Keratinocyte (primary cell): Measurements from ENCODE around the gene NT5E. TPM values are rescaled to one million over a fixed set of nuclear protein-coding genes. Genes with fewer than 3 reads are reported as not detected.

Experiments
- DNase-seq: peaks from one replicate; pipeline ENCODE4 v3.0.0-alpha.2; 2011; ENCODE audit warnings: low read depth, missing footprints, low spot score
- FAIRE-seq: peaks from 2 replicates; lab custom pipeline; 2011; peaks lifted over from hg19 to GRCh38; lab: Jason Lieb, UNC
- H2AFZ ChIP-seq: 2 replicates; pipeline ENCODE4 v1.6.0; 2012; ENCODE audit warnings: low read length, control low read depth, inconsistent platforms; ENCODE audit not compliant: control insufficient read depth
- H3K27ac ChIP-seq: 2 replicates; pipeline ENCODE4 v1.5.1; 2011; ENCODE audit warnings: low read length; ENCODE audit not compliant: control insufficient read depth, insufficient read depth
- H3K27me3 ChIP-seq: 3 replicates; pipeline ENCODE4 v1.6.0; 2011; ENCODE audit warnings: low read length; ENCODE audit not compliant: control insufficient read depth, insufficient read depth; ENCODE audit errors: extremely low read depth
- H3K36me3 ChIP-seq, 2 experiments: 2 replicates in 1 of 2; 3 replicates in 1 of 2; pipeline ENCODE4 v1.5.1; 2011; ENCODE audit warnings: low read length in 2 of 2, mild to moderate bottlenecking in 1 of 2; ENCODE audit not compliant: control insufficient read depth in 2 of 2, insufficient read depth in 2 of 2; ENCODE audit errors: extremely low read depth in 1 of 2
- H3K4me1 ChIP-seq: 3 replicates; pipeline ENCODE4 v1.5.1; 2011; ENCODE audit warnings: low read length; ENCODE audit not compliant: control insufficient read depth, insufficient read depth; ENCODE audit errors: extremely low read depth
- H3K4me2 ChIP-seq: 3 replicates; pipeline ENCODE4 v1.6.0; 2011; ENCODE audit warnings: low read depth, low read length; ENCODE audit not compliant: control insufficient read depth, insufficient read depth; ENCODE audit errors: extremely low read depth
- H3K4me3 ChIP-seq, 3 experiments: fragments of 200-600 bp in 1 of 3; sonication (generic) in 1 of 3; 2 replicates in 2 of 3; 3 replicates in 1 of 3; pipeline ENCODE4 v1.5.1; 2011 to 2016; ENCODE audit warnings: low read length in 3 of 3, mild to moderate bottlenecking in 3 of 3, control low read depth in 2 of 3, inconsistent platforms in 1 of 3, low read depth in 1 of 3, mixed read lengths in 1 of 3, mixed run types in 1 of 3, moderate library complexity in 1 of 3; ENCODE audit not compliant: control insufficient read depth in 2 of 3, insufficient read depth in 2 of 3; ENCODE audit errors: extremely low read depth in 1 of 3
- H3K79me2 ChIP-seq: 2 replicates; pipeline ENCODE4 v1.6.0; 2012; ENCODE audit warnings: low read length; ENCODE audit not compliant: control insufficient read depth, insufficient read depth
- H3K9ac ChIP-seq: 3 replicates; pipeline ENCODE4 v1.6.0; 2011; ENCODE audit warnings: low read length; ENCODE audit not compliant: control insufficient read depth, insufficient read depth; ENCODE audit errors: extremely low read depth
- H3K9me1 ChIP-seq: 3 replicates; pipeline ENCODE4 v1.6.0; 2011; ENCODE audit warnings: low read length; ENCODE audit not compliant: control insufficient read depth, insufficient read depth; ENCODE audit errors: extremely low read depth
- H3K9me3 ChIP-seq: 2 replicates; pipeline ENCODE4 v1.5.1; 2012; ENCODE audit warnings: low read depth, low read length; ENCODE audit not compliant: control insufficient read depth
- H4K20me1 ChIP-seq: 3 replicates; pipeline ENCODE4 v1.6.0; 2011; ENCODE audit warnings: low read length; ENCODE audit not compliant: control insufficient read depth, insufficient read depth; ENCODE audit errors: extremely low read depth
- EZH2 ChIP-seq: IDR thresholded peaks from one replicate; pipeline ENCODE4 v1.6.1; 2012; ENCODE audit warnings: inconsistent platforms, mild to moderate bottlenecking, low read length, moderate library complexity
- dilution Hi-C: fragments of 300-500 bp; cut with MboI; formaldehyde crosslinking; loops from one replicate; pipeline ENCODE4 v1.7.0; 2020; ENCODE audit warnings: low sequenced_read_pairs; ENCODE audit not compliant: extremely low pct_ligation_motif_present
- polyA plus RNA-seq, 5 experiments: library from polyadenylated mRNA; depleted of rRNA in 3 of 5; stranded (reverse) in 3 of 5; stranded (forward) in 1 of 5; unstranded in 1 of 5; fragments of >200 nt; gene quantifications; 1 replicate in 1 of 5; 2 replicates in 3 of 5; 3 replicates in 1 of 5; pipeline versions ENCODE4 v1.2.1 to v1.2.3, GENCODE V29; 2011 to 2012; ENCODE audit warnings: missing spikeins in 2 of 5, low read depth in 1 of 5, low replicate concordance in 1 of 5
- TF ChIP-seq, protein P1 (sequence below), 3 experiments: IDR thresholded peaks in 1 of 3; conservative IDR thresholded peaks in 1 of 3; optimal IDR thresholded peaks in 1 of 3; 2 replicates in 2 of 3; 3 replicates in 1 of 3; pipeline versions ENCODE3 to v1.5.1; 2011; ENCODE audit warnings: low read length in 3 of 3, mild to moderate bottlenecking in 3 of 3, moderate library complexity in 2 of 3, control low read depth in 1 of 3, inconsistent platforms in 1 of 3; ENCODE audit not compliant: insufficient read depth in 2 of 3; ENCODE audit errors: extremely low read depth in 1 of 3

The NT5E gene
- polyA plus RNA-seq, 1 donor (not counting 4 experiments of a cell fraction or from before 2014, with no cell fraction given): 268 TPM

GRCh38 chr6:85493389-85493788 lies 43.5 kb downstream of the NT5E start:
- Histone ChIP-seq H3K9me1 (no peaks in the 10 kb centered on the region), H3K4me2 (no peak overlapping the region)
- dilution Hi-C loops: loop anchor here (25.0 kb wide), 1 partner anchor 131 kb away; no protein-coding TSS in a partner anchor

DNA sequence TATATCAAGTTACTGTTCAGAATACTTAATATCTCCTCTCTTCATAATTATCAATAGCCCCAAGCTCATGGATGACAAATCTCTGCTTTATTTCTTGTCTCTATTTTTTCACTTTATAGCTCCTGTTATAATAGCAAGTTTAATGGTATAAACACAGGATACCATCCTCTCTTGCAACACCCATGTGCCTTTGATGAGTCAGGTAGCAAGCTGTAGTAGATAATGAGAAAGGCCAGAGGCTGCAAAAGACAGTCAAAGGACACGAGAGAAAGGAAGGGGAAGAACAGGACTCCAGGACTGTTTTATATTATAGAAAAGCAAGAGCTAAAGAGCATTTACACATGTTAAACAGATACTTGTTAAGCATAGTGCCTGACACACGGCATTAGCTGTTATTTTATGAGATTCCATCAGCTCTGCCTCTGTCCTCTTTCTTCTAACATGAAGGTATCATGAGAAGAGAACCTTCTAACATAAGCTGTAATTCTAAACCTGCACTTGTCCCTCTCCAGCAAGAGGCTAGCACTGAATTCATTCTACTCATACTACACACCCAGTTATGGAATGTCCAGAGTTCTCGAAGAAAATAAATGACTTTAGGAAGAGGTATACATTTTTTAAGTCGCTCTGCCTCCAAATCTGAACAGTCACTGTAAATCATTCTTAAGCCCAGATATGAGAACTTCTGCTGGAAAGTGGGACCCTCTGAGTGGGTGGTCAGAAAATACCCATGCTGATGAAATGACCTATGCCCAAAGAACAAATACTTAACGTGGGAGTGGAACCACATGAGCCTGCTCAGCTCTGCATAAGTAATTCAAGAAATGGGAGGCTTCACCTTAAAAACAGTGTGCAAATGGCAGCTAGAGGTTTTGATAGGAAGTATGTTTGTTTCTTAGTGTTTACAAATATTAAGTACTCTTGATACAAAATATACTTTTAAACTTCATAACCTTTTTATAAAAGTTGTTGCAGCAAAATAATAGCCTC lies 45.0 kb downstream of the NT5E start:
- TF ChIP-seq EZH2: no peak
- TF ChIP-seq, protein P1, sequence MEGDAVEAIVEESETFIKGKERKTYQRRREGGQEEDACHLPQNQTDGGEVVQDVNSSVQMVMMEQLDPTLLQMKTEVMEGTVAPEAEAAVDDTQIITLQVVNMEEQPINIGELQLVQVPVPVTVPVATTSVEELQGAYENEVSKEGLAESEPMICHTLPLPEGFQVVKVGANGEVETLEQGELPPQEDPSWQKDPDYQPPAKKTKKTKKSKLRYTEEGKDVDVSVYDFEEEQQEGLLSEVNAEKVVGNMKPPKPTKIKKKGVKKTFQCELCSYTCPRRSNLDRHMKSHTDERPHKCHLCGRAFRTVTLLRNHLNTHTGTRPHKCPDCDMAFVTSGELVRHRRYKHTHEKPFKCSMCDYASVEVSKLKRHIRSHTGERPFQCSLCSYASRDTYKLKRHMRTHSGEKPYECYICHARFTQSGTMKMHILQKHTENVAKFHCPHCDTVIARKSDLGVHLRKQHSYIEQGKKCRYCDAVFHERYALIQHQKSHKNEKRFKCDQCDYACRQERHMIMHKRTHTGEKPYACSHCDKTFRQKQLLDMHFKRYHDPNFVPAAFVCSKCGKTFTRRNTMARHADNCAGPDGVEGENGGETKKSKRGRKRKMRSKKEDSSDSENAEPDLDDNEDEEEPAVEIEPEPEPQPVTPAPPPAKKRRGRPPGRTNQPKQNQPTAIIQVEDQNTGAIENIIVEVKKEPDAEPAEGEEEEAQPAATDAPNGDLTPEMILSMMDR (optimal IDR thresholded peaks at IDR 0.05 in 1 of 3, IDR thresholded peaks at IDR 0.05 in 1 of 3, conservative IDR thresholded peaks at IDR 0.05 in 1 of 3; ENCODE audit: extremely low read depth in 1 of 3, insufficient read depth in 2 of 3, low read length in 3 of 3): no peak
- Histone ChIP-seq H3K4me1 (peaks cover 15% of the 10 kb centered on the region), H3K9me3 (no peaks in the 10 kb centered on the region), H3K4me3 (no peak overlapping the region), H3K27me3 (no peaks in the 10 kb centered on the region), H2AFZ (no peak overlapping the region), H3K79me2 (no peaks in the 10 kb centered on the region), H4K20me1 (no peaks in the 10 kb centered on the region), H3K36me3 (peaks cover 10 to 23% of the 10 kb centered on the region in 2 experiments), H3K27ac (no peak overlapping the region), H3K9ac (no peak overlapping the region), H3K9me1 (peaks cover 4% of the 10 kb centered on the region), H3K4me2 (no peak overlapping the region)
- dilution Hi-C loops: loop anchor here (25.0 kb wide), 1 partner anchor 133 kb away; no protein-coding TSS in a partner anchor
- no peak for DNase-seq
- peak; percentile 51 for FAIRE-seq

More at GRCh38 chr6:85493389-85493788, 43.5 kb downstream of the NT5E start:
- H2AFZ ChIP-seq: no peak overlapping the region
- TF ChIP-seq EZH2: no peak
- TF ChIP-seq, protein P1 (optimal IDR thresholded peaks at IDR 0.05 in 1 of 3, IDR thresholded peaks at IDR 0.05 in 1 of 3, conservative IDR thresholded peaks at IDR 0.05 in 1 of 3; ENCODE audit: extremely low read depth in 1 of 3, insufficient read depth in 2 of 3, low read length in 3 of 3): no peak
- no peaks in the 10 kb centered on the region for H3K27me3 ChIP-seq
- peaks cover 11 to 29% of the 10 kb centered on the region in 2 experiments for H3K36me3 ChIP-seq
- no peaks in the 10 kb centered on the region for H4K20me1 ChIP-seq
- FAIRE-seq: no peak
- H3K27ac ChIP-seq: no peak overlapping the region
- H3K9me3 ChIP-seq: no peaks in the 10 kb centered on the region
- peaks cover 9% of the 10 kb centered on the region for H3K4me1 ChIP-seq
- no peaks in the 10 kb centered on the region for H3K79me2 ChIP-seq
- H3K9ac ChIP-seq: no peak overlapping the region
- no peak overlapping the region for H3K4me3 ChIP-seq
- DNase-seq: no peak
